Gastroesophageal sphincter (tissue), 3 donors: Measurements from ENCODE around the gene EPHA3.

ENCODE experiments used
- EP300 ChIP-seq: sonication (generic); formaldehyde crosslinking; IDR thresholded peaks from one replicate; pipeline ENCODE4 v1.6.1; 2017; ENCODE audit warnings: antibody characterized with exemption, mild to moderate bottlenecking
- TF ChIP-seq, protein P1 (sequence below), 4 experiments: fragments of 200-600 bp in 2 of 4; fragments of 450-650 bp in 2 of 4; sonication (generic) in 1 of 4; IDR thresholded peaks; one replicate each; pipeline ENCODE4 v1.5.1; 2017 to 2019; ENCODE audit warnings: antibody characterized with exemption in 4 of 4, mild to moderate bottlenecking in 2 of 4, moderate library complexity in 2 of 4

DNA sequence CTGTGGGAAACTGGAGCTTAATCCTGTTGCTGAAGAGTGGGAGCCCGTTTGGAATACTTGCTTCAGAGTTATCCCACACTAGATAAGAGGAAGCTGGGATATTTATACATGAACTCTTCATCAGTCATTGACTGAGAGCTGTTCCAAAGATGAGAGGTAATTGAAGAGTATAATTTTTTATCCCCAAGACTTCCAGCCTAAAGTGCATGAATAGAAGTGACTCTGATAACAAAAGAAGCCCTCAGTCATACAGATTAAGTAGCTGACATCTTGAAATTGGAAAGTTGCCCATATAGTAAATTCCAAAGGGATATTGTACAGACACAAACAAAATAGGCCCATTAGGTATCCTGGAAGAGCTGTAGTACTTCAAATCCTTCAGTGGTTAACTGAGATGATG, 268.0 kb downstream of the EPHA3 start:
- no peak for TF ChIP-seq EP300
- TF ChIP-seq, protein P1, sequence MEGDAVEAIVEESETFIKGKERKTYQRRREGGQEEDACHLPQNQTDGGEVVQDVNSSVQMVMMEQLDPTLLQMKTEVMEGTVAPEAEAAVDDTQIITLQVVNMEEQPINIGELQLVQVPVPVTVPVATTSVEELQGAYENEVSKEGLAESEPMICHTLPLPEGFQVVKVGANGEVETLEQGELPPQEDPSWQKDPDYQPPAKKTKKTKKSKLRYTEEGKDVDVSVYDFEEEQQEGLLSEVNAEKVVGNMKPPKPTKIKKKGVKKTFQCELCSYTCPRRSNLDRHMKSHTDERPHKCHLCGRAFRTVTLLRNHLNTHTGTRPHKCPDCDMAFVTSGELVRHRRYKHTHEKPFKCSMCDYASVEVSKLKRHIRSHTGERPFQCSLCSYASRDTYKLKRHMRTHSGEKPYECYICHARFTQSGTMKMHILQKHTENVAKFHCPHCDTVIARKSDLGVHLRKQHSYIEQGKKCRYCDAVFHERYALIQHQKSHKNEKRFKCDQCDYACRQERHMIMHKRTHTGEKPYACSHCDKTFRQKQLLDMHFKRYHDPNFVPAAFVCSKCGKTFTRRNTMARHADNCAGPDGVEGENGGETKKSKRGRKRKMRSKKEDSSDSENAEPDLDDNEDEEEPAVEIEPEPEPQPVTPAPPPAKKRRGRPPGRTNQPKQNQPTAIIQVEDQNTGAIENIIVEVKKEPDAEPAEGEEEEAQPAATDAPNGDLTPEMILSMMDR (IDR thresholded peaks at IDR 0.05): no peak
